ENCODE measurements around the gene OCA2. TPM values are rescaled to one million over a fixed set of nuclear protein-coding genes. Genes with fewer than 3 reads are reported as not detected.

OCA2 gene
- total and polyA plus RNA-seq, 2 of the 8 experiments (the other 6 are each of a cell fraction or from before 2014, with no cell fraction given), result 0.20 TPM

- no peak for TF ChIP-seq SP2 (IDR thresholded peaks at IDR 0.05; ENCODE audit: low read length)
- TF ChIP-seq POU5F1 (IDR thresholded peaks at IDR 0.05; ENCODE audit: low read depth, low read length), result no peak
- TF ChIP-seq ASH2L (IDR thresholded peaks at IDR 0.05; ENCODE audit: low read length), result peak; percentile 56
- peak; percentile 48 for TF ChIP-seq RNF2 (IDR thresholded peaks at IDR 0.05; ENCODE audit: borderline replicate concordance, low read depth, low read length, missing control alignments, poor library complexity, severe bottlenecking)
- peak; percentile 95 for TF ChIP-seq SUZ12 (IDR thresholded peaks at IDR 0.05; ENCODE audit: low read length)
- TF ChIP-seq EZH2 (IDR thresholded peaks at IDR 0.05; ENCODE audit: low read depth, low read length, severe bottlenecking), result peak; percentile 96
These were observed 8.2 kb upstream of the OCA2 start (continued) for GRCh38 chr15:28107111-28107903.

All from H1 (cell line).